ENCODE data around the gene CBR3. TPM values are rescaled to one million over a fixed set of nuclear protein-coding genes. Genes with fewer than 3 reads are reported as not detected.

The CBR3 gene
- total RNA-seq, 1 donor from 2014 or later, result 2.8 TPM

GRCh38 chr21:36170823-36171222 is 35.9 kb downstream of the CBR3 start:
- H3K4me1 ChIP-seq (ENCODE audit: insufficient read depth, low read length), result peaks cover 6% of the 10 kb centered on the region
- H3K4me3 ChIP-seq (ENCODE audit: insufficient read depth, low read depth, low read length), result no peak overlapping the region
- Mint-ChIP-seq H3K36me3 (ENCODE audit: low read depth, unreplicated experiment) (peaks cover 19% of the 10 kb centered on the region), H3K4me1 (ENCODE audit: low read depth, unreplicated experiment) (peaks cover 3% of the 10 kb centered on the region), H3K27ac (ENCODE audit: unreplicated experiment) (no peak overlapping the region), H3K27me3 (ENCODE audit: low read depth, unreplicated experiment) (no peaks in the 10 kb centered on the region), H3K4me3 (ENCODE audit: unreplicated experiment) (no peak overlapping the region), H3K9me3 (ENCODE audit: unreplicated experiment) (no peaks in the 10 kb centered on the region)
- no peaks in the 10 kb centered on the region for H3K27me3 ChIP-seq (ENCODE audit: insufficient read depth, low read length)
- H3K36me3 ChIP-seq (ENCODE audit: insufficient read depth, low read length), result peaks cover 6% of the 10 kb centered on the region
- DNase-seq (ENCODE audit: low read depth) (no peak), FAIRE-seq (no peak)
- TF ChIP-seq CTCF (IDR thresholded peaks at IDR 0.05; ENCODE audit: insufficient read depth, low read depth, low read length), result no peak
- no peak for TF ChIP-seq EZH2 (IDR thresholded peaks at IDR 0.05; ENCODE audit: insufficient read depth, low read length)
- no peak overlapping the region for H3K27ac ChIP-seq (ENCODE audit: low read depth, low read length)
- H3K9me3 ChIP-seq (ENCODE audit: insufficient read depth, low read depth, low read length), result no peaks in the 10 kb centered on the region
- no peaks in the 10 kb centered on the region for H3K79me2 ChIP-seq (ENCODE audit: insufficient read depth, low read length)
- no peak overlapping the region for H3K9ac ChIP-seq (ENCODE audit: low read length)
- H4K20me1 ChIP-seq (ENCODE audit: insufficient read depth, low read length), result no peaks in the 10 kb centered on the region
- H2AFZ ChIP-seq (ENCODE audit: low read depth, low read length), result no peak overlapping the region
- H3K4me2 ChIP-seq (ENCODE audit: low read length), result no peak overlapping the region

GRCh38 chr21:36171336-36171735 is 36.5 kb downstream of the CBR3 start:
- no peak for TF ChIP-seq CTCF (IDR thresholded peaks at IDR 0.05; ENCODE audit: insufficient read depth, low read depth, low read length)
- TF ChIP-seq EZH2 (IDR thresholded peaks at IDR 0.05; ENCODE audit: insufficient read depth, low read length), result no peak
- H3K27me3 Mint-ChIP-seq (ENCODE audit: low read depth, unreplicated experiment), result no peaks in the 10 kb centered on the region
- no peak overlapping the region for H3K27ac Mint-ChIP-seq (ENCODE audit: unreplicated experiment)
- H3K9me3 ChIP-seq (ENCODE audit: insufficient read depth, low read depth, low read length), result no peaks in the 10 kb centered on the region
- H3K4me1 ChIP-seq (ENCODE audit: insufficient read depth, low read length), result peaks cover 6% of the 10 kb centered on the region
- peaks cover 6% of the 10 kb centered on the region for H3K36me3 ChIP-seq (ENCODE audit: insufficient read depth, low read length)
- H3K4me2 ChIP-seq (ENCODE audit: low read length), result no peak overlapping the region
- no peak overlapping the region for H3K27ac ChIP-seq (ENCODE audit: low read depth, low read length)
- no peak overlapping the region for H3K9ac ChIP-seq (ENCODE audit: low read length)
- H3K79me2 ChIP-seq (ENCODE audit: insufficient read depth, low read length), result peaks cover 3% of the 10 kb centered on the region
- no peak overlapping the region for H3K4me3 ChIP-seq (ENCODE audit: insufficient read depth, low read depth, low read length)
- no peak overlapping the region for H3K4me3 Mint-ChIP-seq (ENCODE audit: unreplicated experiment)
- H2AFZ ChIP-seq (ENCODE audit: low read depth, low read length), result no peak overlapping the region
- no peak for FAIRE-seq
- peaks cover 19% of the 10 kb centered on the region for H3K36me3 Mint-ChIP-seq (ENCODE audit: low read depth, unreplicated experiment)
- no peaks in the 10 kb centered on the region for H3K27me3 ChIP-seq (ENCODE audit: insufficient read depth, low read length)
- no peak for DNase-seq (ENCODE audit: low read depth)
- no peaks in the 10 kb centered on the region for H3K9me3 Mint-ChIP-seq (ENCODE audit: unreplicated experiment)
- H4K20me1 ChIP-seq (ENCODE audit: insufficient read depth, low read length), result no peaks in the 10 kb centered on the region
- peaks cover 3% of the 10 kb centered on the region for H3K4me1 Mint-ChIP-seq (ENCODE audit: low read depth, unreplicated experiment)

GRCh38 chr21:36171741-36172331 is 37.0 kb downstream of the CBR3 start:
- Histone ChIP-seq H3K36me3 (ENCODE audit: insufficient read depth, low read length) (peaks cover 6% of the 10 kb centered on the region), H3K4me1 (ENCODE audit: insufficient read depth, low read length) (peaks cover 6% of the 10 kb centered on the region), H3K9ac (ENCODE audit: low read length) (no peak overlapping the region), H3K27me3 (ENCODE audit: insufficient read depth, low read length) (no peaks in the 10 kb centered on the region), H3K9me3 (ENCODE audit: insufficient read depth, low read depth, low read length) (no peaks in the 10 kb centered on the region), H3K4me3 (ENCODE audit: insufficient read depth, low read depth, low read length) (no peak overlapping the region), H3K4me2 (ENCODE audit: low read length) (no peak overlapping the region), H3K27ac (ENCODE audit: low read depth, low read length) (no peak overlapping the region), H3K79me2 (ENCODE audit: insufficient read depth, low read length) (peaks cover 6% of the 10 kb centered on the region), H4K20me1 (ENCODE audit: insufficient read depth, low read length) (no peaks in the 10 kb centered on the region), H2AFZ (ENCODE audit: low read depth, low read length) (no peak overlapping the region)
- TF ChIP-seq CTCF (IDR thresholded peaks at IDR 0.05; ENCODE audit: insufficient read depth, low read depth, low read length), result no peak
- no peak for TF ChIP-seq EZH2 (IDR thresholded peaks at IDR 0.05; ENCODE audit: insufficient read depth, low read length)
- no peak overlapping the region for H3K4me3 Mint-ChIP-seq (ENCODE audit: unreplicated experiment)
- peaks cover 3% of the 10 kb centered on the region for H3K4me1 Mint-ChIP-seq (ENCODE audit: low read depth, unreplicated experiment)
- H3K36me3 Mint-ChIP-seq (ENCODE audit: low read depth, unreplicated experiment), result peaks cover 18% of the 10 kb centered on the region
- FAIRE-seq (no peak), DNase-seq (ENCODE audit: low read depth) (no peak)
- H3K9me3 Mint-ChIP-seq (ENCODE audit: unreplicated experiment), result no peaks in the 10 kb centered on the region
- H3K27me3 Mint-ChIP-seq (ENCODE audit: low read depth, unreplicated experiment), result no peaks in the 10 kb centered on the region
- H3K27ac Mint-ChIP-seq (ENCODE audit: unreplicated experiment), result no peak overlapping the region
